HepG2 (cell line): ENCODE results near the gene GADD45GIP1. TPM values are rescaled to one million over a fixed set of nuclear protein-coding genes. Genes with fewer than 3 reads are reported as not detected.
A peak's percentile ranks its signal among the peaks of the same experiment; 100 is the strongest.

Experiments
- ETS1 ChIP-seq: sonication (generic); formaldehyde crosslinking; IDR thresholded peaks from 2 replicates; pipeline ENCODE4 v1.4.0; 2020; ENCODE audit warnings: missing genetic modification reagents
- GMEB2 ChIP-seq: IDR thresholded peaks from 2 replicates; pipeline ENCODE4 v1.6.1; 2016; ENCODE audit warnings: missing biosample characterization, missing genetic modification reagents, low read depth
- HIC2 ChIP-seq: sonication (generic); formaldehyde crosslinking; IDR thresholded peaks from 2 replicates; pipeline ENCODE4 v1.9.0; 2022; ENCODE audit warnings: low read depth, missing genetic modification reagents
- MAFK ChIP-seq, 2 experiments: IDR thresholded peaks in 1 of 2; conservative IDR thresholded peaks in 1 of 2; 2 replicates each; pipeline ENCODE4 v1.6.1; 2011; ENCODE audit warnings: improper control_type of control experiment in 2 of 2, low read length in 2 of 2
- MIER2 ChIP-seq: IDR thresholded peaks from 2 replicates; pipeline ENCODE4 v1.6.1; 2016; ENCODE audit warnings: missing biosample characterization, missing genetic modification reagents
- SRY ChIP-seq: sonication (generic); formaldehyde crosslinking; IDR thresholded peaks from 2 replicates; pipeline ENCODE4 v1.8.0; 2022; ENCODE audit warnings: mild to moderate bottlenecking, missing genetic modification reagents
- THYN1 ChIP-seq: sonication (generic); formaldehyde crosslinking; IDR thresholded peaks from 2 replicates; pipeline ENCODE4 v1.8.1; 2023; ENCODE audit warnings: low read depth, mild to moderate bottlenecking, moderate library complexity, missing genetic modification reagents, borderline replicate concordance
- ZGPAT ChIP-seq: IDR thresholded peaks from 2 replicates; pipeline ENCODE4 v1.6.1; 2016; ENCODE audit warnings: mild to moderate bottlenecking
- ZNF318 ChIP-seq: sonication (generic); formaldehyde crosslinking; IDR thresholded peaks from 2 replicates; pipeline ENCODE4 v1.4.0; 2020; ENCODE audit warnings: mild to moderate bottlenecking, missing genetic modification reagents
- polyA plus RNA-seq, 8 experiments: library from polyadenylated mRNA; depleted of rRNA in 3 of 8; stranded (reverse) in 7 of 8; unstranded in 1 of 8; fragments of >200 nt; fragmentation: Illumina TruSeq in 4 of 8; extraction: Trizol in 4 of 8; gene quantifications; 2 replicates each; pipeline versions ENCODE4 v1.2.1 to v1.2.3, GENCODE V29; 2011 to 2016; ENCODE audit warnings: low read depth in 4 of 8, missing spikeins in 1 of 8, mixed read lengths in 1 of 8; ENCODE audit not compliant: insufficient read depth in 1 of 8
- total RNA-seq, 5 experiments: library from RNA; depleted of rRNA; stranded (reverse); fragments of >200 nt; fragmentation: Illumina TruSeq; extraction: Trizol; gene quantifications; 2 replicates each; pipeline ENCODE4 v1.2.3, GENCODE V29; 2016; ENCODE audit warnings: low read depth in 1 of 5

Gene GADD45GIP1
- total and polyA plus RNA-seq, 2 of the 13 experiments (the other 11 are each of a cell fraction or from before 2014, with no cell fraction given): 24.6 to 30.7 TPM

- TF ChIP-seq ZNF318: no peak
- no peak for TF ChIP-seq ETS1 (CRISPR knock-in tag)
- TF ChIP-seq HIC2 (CRISPR knock-in tag): no peak
- no peak for TF ChIP-seq MIER2 (CRISPR knock-in tag)
- TF ChIP-seq MAFK (conservative IDR thresholded peaks at IDR 0.05 in 1 of 2, IDR thresholded peaks at IDR 0.05 in 1 of 2; ENCODE audit: low read length in 2 of 2): no peak
- TF ChIP-seq SRY (CRISPR knock-in tag): no peak
- TF ChIP-seq THYN1 (CRISPR knock-in tag): no peak
- TF ChIP-seq GMEB2 (CRISPR knock-in tag): no peak
- peak; percentile 85 for TF ChIP-seq ZGPAT (CRISPR knock-in tag)
Measured at GRCh38 chr19:12956446-12957388, at the start of gene GADD45GIP1 (continued).
